NCI-H1930 (cell line): ENCODE data around the gene CTDSP2.
"Not testable (repeated sequence)": the region's sequence is repeated elsewhere in the genome, so short reads cannot be mapped to it uniquely, and the experiment has no call there.

Experiments used
- DNase-seq, 2 experiments: peaks; one replicate each; lab custom pipeline; 2025; lab: John Stamatoyannopoulos, UW

The CTDSP2 gene

GRCh38 chr12:57834086-57834876 is 12.2 kb downstream of the CTDSP2 start:
- DNase-seq, result no peak

- DNase-seq, result no peak
These were observed 12.9 kb downstream of the CTDSP2 start for GRCh38 chr12:57833672-57834071.

GRCh38 chr12:57832966-57833365 is 13.6 kb downstream of the CTDSP2 start:
- no peak for DNase-seq

GRCh38 chr12:57830393-57830792 is 16.1 kb downstream of the CTDSP2 start:
- no peak for DNase-seq

- DNase-seq, result no peak
These were observed 17.3 kb downstream of the CTDSP2 start for GRCh38 chr12:57829025-57829777.

GRCh38 chr12:57826966-57827365 is 19.6 kb downstream of the CTDSP2 start:
- DNase-seq, result no peak

GRCh38 chr12:57826400-57826799 is 20.1 kb downstream of the CTDSP2 start:
- DNase-seq, result no peak

GRCh38 chr12:57825451-57825850 is 21.1 kb downstream of the CTDSP2 start:
- no peak for DNase-seq

- no peak for DNase-seq
These were observed 22.5 kb downstream of the CTDSP2 start for GRCh38 chr12:57823908-57824640.

GRCh38 chr12:57823131-57823907 is 23.2 kb downstream of the CTDSP2 start:
- no peak for DNase-seq

- DNase-seq, result no peak
These were observed 24.0 kb downstream of the CTDSP2 start for GRCh38 chr12:57822392-57823130.

GRCh38 chr12:57821474-57822214 is 24.9 kb downstream of the CTDSP2 start:
- no peak for DNase-seq

GRCh38 chr12:57821015-57821414 is 25.5 kb downstream of the CTDSP2 start:
- not testable (repeated sequence) for DNase-seq

GRCh38 chr12:57820119-57820518 is 26.4 kb downstream of the CTDSP2 start:
- not testable (repeated sequence) for DNase-seq

GRCh38 chr12:57817990-57818331 is 28.6 kb downstream of the CTDSP2 start:
- not testable (repeated sequence) for DNase-seq

GRCh38 chr12:57817261-57817989 is 29.1 kb downstream of the CTDSP2 start:
- DNase-seq, result no peak

GRCh38 chr12:57816855-57817151 is 29.7 kb downstream of the CTDSP2 start:
- DNase-seq, result no peak

- no peak for DNase-seq
These were observed 30.3 kb downstream of the CTDSP2 start for GRCh38 chr12:57816001-57816854.
